ENCODE measurements around the gene TRAPPC14. TPM values are rescaled to one million over a fixed set of nuclear protein-coding genes. Genes with fewer than 3 reads are reported as not detected.
"Not testable (repeated sequence)": the region's sequence is repeated elsewhere in the genome, so short reads cannot be mapped to it uniquely, and the experiment has no call there.

The TRAPPC14 gene
- polyA plus RNA-seq, 1 of the 3 experiments (the other 2 are of a cell fraction) = 13.9 TPM

- H4K20me1 ChIP-seq (ENCODE audit: insufficient read depth) = no peaks in the 10 kb centered on the region
- H2AFZ ChIP-seq (ENCODE audit: low read depth) = no peak overlapping the region
- no peaks in the 10 kb centered on the region for H3K36me3 ChIP-seq (replicated peaks in 1 of 2; ENCODE audit: control insufficient read depth in 1 of 2, insufficient read depth in 2 of 2, low read length in 1 of 2)
- no peak overlapping the region for H3K27ac ChIP-seq (ENCODE audit: low read depth in 2 of 2, low read length in 1 of 2)
- no peak overlapping the region for H3K9ac ChIP-seq
- no peak overlapping the region for H3K4me2 ChIP-seq
- POLR2A ChIA-PET = no interaction called here
- no peaks in the 10 kb centered on the region; the same call in 1 of the 2 replicates for H3K27me3 ChIP-seq (ENCODE audit: insufficient read depth)
- no peaks in the 10 kb centered on the region for H3K9me2 ChIP-seq
- CTCF ChIA-PET = interaction anchor here (5.7 kb wide), 1 partner anchor 9 kb away, joined by 23 read pairs; no protein-coding TSS in a partner anchor
- H3F3A ChIP-seq (replicated peaks; ENCODE audit: insufficient read depth) = no peaks in the 10 kb centered on the region
- no peak for DNase-seq
- WGBS (ENCODE audit: low lambda C conversion rate) = 80% methylated on average over 10 of the region's 10 CpGs
- TF ChIP-seq POLR2AphosphoS5 (IDR thresholded peaks at IDR 0.05; ENCODE audit: low read depth, low read length) (no peak), MAX (IDR thresholded peaks at IDR 0.05; ENCODE audit: low read depth) (no peak), CHD2 (IDR thresholded peaks at IDR 0.05; ENCODE audit: low read length, partially characterized antibody) (no peak), JUND (IDR thresholded peaks at IDR 0.05) (no peak), NFIC (IDR thresholded peaks at IDR 0.05; ENCODE audit: borderline replicate concordance) (no peak), TAF1 (IDR thresholded peaks at IDR 0.05; ENCODE audit: borderline replicate concordance, low read depth, low read length) (no peak), EZH2phosphoT487 (IDR thresholded peaks at IDR 0.05; ENCODE audit: borderline replicate concordance, low read depth) (no peak), RCOR1 (IDR thresholded peaks at IDR 0.05; ENCODE audit: low read length) (no peak), NRF1 (IDR thresholded peaks at IDR 0.05; ENCODE audit: low read depth, low read length) (no peak), TEAD4 (IDR thresholded peaks at IDR 0.05; ENCODE audit: borderline replicate concordance, insufficient read depth) (no peak), MXI1 (IDR thresholded peaks at IDR 0.05; ENCODE audit: low read depth, low read length) (no peak)
- TF ChIP-seq, protein P1, sequence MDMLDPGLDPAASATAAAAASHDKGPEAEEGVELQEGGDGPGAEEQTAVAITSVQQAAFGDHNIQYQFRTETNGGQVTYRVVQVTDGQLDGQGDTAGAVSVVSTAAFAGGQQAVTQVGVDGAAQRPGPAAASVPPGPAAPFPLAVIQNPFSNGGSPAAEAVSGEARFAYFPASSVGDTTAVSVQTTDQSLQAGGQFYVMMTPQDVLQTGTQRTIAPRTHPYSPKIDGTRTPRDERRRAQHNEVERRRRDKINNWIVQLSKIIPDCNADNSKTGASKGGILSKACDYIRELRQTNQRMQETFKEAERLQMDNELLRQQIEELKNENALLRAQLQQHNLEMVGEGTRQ (IDR thresholded peaks at IDR 0.05; ENCODE audit: borderline replicate concordance, low read depth, low read length) = no peak
- TF ChIP-seq, protein P2, sequence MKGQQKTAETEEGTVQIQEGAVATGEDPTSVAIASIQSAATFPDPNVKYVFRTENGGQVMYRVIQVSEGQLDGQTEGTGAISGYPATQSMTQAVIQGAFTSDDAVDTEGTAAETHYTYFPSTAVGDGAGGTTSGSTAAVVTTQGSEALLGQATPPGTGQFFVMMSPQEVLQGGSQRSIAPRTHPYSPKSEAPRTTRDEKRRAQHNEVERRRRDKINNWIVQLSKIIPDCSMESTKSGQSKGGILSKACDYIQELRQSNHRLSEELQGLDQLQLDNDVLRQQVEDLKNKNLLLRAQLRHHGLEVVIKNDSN (IDR thresholded peaks at IDR 0.05; ENCODE audit: borderline replicate concordance, low read depth) = no peak
- H3K4me1 ChIP-seq (ENCODE audit: control insufficient read depth in 1 of 2, insufficient read depth in 2 of 2, low read depth in 1 of 2, low read length in 1 of 2) = no peaks in the 10 kb centered on the region
- no peak overlapping the region for H3K4me3 ChIP-seq (ENCODE audit: low read depth in 2 of 2, low read length in 1 of 2)
- H3K79me2 ChIP-seq (ENCODE audit: insufficient read depth) = no peaks in the 10 kb centered on the region
- H3K9me3 ChIP-seq = no peaks in the 10 kb centered on the region
Measured at GRCh38 chr7:100198266-100198665, 39.7 kb upstream of the TRAPPC14 start.

DNA sequence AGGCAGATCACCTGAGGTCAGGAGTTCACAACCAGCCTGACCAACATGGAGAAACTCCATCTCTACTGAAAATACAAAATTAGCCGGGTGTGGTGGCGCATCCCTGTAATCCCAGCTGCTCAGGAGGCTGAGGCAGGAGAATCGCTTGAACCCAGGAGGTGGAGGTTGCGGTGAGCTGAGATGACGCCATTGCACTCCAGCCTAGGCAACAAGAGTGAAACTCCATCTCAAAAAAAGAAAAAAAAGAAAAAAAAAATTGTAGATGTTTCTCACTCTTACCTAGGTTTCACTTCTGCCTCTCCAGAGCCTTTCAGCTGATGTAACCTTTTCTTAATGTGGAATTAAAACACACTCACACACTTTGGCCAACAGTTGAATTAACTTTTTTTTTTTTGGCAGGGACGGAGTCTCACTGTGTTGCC, 37.4 kb upstream of the TRAPPC14 start:
- not testable (repeated sequence) for H3K9me2 ChIP-seq; H3K9ac ChIP-seq; H3K9me3 ChIP-seq; H2AFZ ChIP-seq (ENCODE audit: low read depth); H3K4me2 ChIP-seq; H3F3A ChIP-seq (replicated peaks; ENCODE audit: insufficient read depth); H3K4me1 ChIP-seq (ENCODE audit: control insufficient read depth in 1 of 2, insufficient read depth in 2 of 2, low read depth in 1 of 2, low read length in 1 of 2); H4K20me1 ChIP-seq (ENCODE audit: insufficient read depth); H3K79me2 ChIP-seq (ENCODE audit: insufficient read depth); H3K36me3 ChIP-seq (replicated peaks in 1 of 2; ENCODE audit: control insufficient read depth in 1 of 2, insufficient read depth in 2 of 2, low read length in 1 of 2); DNase-seq; H3K4me3 ChIP-seq (ENCODE audit: low read depth in 2 of 2, low read length in 1 of 2); H3K27me3 ChIP-seq (ENCODE audit: insufficient read depth); H3K27ac ChIP-seq (ENCODE audit: low read depth in 2 of 2, low read length in 1 of 2)
- CTCF ChIA-PET = interaction anchor here (1.4 to 4.7 kb wide), 2 partner anchors 63 to 217 kb away, joined by 3 to 18 read pairs; no protein-coding TSS in a partner anchor
- 87% methylated on average over 6 of the region's 6 CpGs for WGBS (ENCODE audit: low lambda C conversion rate)
- POLR2A ChIA-PET = interaction anchor here (0.6 kb wide), 1 partner anchor 39 kb away, joined by 3 read pairs; no protein-coding TSS in a partner anchor
